Stimulated activated naive B cell treated with anti-CD40 and anti-IgM and Interleukin-4, amounts not matched to agents 10 μg/mL and 1 μg/mL and 100 μg/mL, for 72 hours (primary cell): Measurements from ENCODE around the gene ZNF383.
A peak's percentile ranks its signal among the peaks of the same experiment; 100 is the strongest.
"Not testable (repeated sequence)": the region's sequence is repeated elsewhere in the genome, so short reads cannot be mapped to it uniquely, and the experiment has no call there.

Source experiments
- ATAC-seq, 2 donors: fragments of 150-1000 bp; cut with Tn5 transposase; replicated peaks; 2 replicates each; pipeline ENCODE4 v1.10.0; 2021; ENCODE audit warnings: moderate library complexity in 1 of 2
- DNase-seq: peaks from one replicate; pipeline ENCODE4 v3.0.0; 2021
- H3K27ac Mint-ChIP-seq: one replicate; pipeline ENCODE4 v1.8.0; 2022; ENCODE audit warnings: mild to moderate bottlenecking, mixed read lengths
- H3K27me3 Mint-ChIP-seq, 2 donors: one replicate each; pipeline ENCODE4 v1.8.0; 2022; ENCODE audit warnings: mixed read lengths in 2 of 2
- H3K36me3 Mint-ChIP-seq, 2 donors: one replicate each; pipeline ENCODE4 v1.8.0; 2022; ENCODE audit warnings: mixed read lengths in 2 of 2, mild to moderate bottlenecking in 1 of 2
- H3K4me1 Mint-ChIP-seq, 2 donors: one replicate each; pipeline ENCODE4 v1.8.0; 2022; ENCODE audit warnings: mixed read lengths in 2 of 2, mild to moderate bottlenecking in 1 of 2
- H3K4me3 Mint-ChIP-seq, 2 donors: one replicate each; pipeline ENCODE4 v1.8.0; 2022; ENCODE audit warnings: mild to moderate bottlenecking in 2 of 2, mixed read lengths in 2 of 2, moderate library complexity in 1 of 2
- H3K9me3 Mint-ChIP-seq, 2 donors: one replicate each; pipeline ENCODE4 v1.8.0; 2022; ENCODE audit warnings: mixed read lengths in 2 of 2, mild to moderate bottlenecking in 1 of 2

The ZNF383 gene

DNA sequence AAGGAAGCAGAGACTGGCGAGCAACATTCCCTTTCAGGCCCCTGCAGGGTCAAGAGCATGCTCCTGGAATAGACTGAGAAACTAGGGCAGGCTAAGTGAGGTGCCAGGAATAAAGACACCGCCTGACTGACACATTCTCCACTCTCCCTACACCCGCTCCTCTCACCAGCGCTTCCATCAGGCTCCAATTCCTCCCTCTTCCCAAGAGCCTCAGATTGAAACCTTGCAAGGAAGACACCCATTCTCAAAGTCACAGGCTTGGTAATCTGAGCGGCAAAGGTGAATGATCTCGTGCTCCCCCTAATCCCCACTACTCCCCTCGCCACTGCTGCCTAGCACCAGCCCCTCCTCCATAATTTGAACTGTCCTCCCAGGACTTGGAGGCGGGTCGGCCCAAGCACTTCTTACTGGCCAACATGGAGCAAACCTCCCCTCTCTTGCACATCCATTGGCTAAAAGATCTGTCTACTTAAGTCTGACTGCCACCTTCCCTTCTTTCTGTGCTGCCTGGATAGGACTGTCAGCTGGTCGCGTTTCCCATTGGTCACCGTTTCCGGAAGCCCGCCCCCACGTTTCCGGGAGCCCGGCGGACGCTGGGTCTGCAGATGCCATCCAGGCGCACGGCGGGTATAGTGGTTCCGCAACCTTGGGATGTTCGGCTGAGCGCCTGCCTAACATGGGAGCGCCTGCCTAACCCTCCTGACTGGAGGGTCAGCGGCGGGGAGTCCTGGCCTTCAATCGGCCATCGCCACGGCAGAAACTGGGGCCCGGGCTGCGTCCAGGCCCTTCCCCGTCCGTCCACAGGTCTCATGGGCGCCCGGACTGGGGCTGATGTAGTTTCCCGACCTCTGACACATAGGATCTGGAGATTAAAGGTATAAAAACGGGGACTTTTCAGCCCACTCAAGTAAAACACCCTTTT, 33.6 kb downstream of the ZNF383 start:
- peak; percentile 94 to 100 for ATAC-seq
- Mint-ChIP-seq H3K27me3 (no peaks in the 10 kb centered on the region), H3K36me3 (peaks cover 37 to 58% of the 10 kb centered on the region in 2 donors), H3K4me3 (peak overlapping the region; percentile 83 to 86), H3K4me1 (peaks cover 6 to 20% of the 10 kb centered on the region in 2 donors), H3K9me3 (peaks cover 33 to 36% of the 10 kb centered on the region in 2 donors), H3K27ac (peak overlapping the region; percentile 85)
- DNase-seq = peak; percentile 79

DNA sequence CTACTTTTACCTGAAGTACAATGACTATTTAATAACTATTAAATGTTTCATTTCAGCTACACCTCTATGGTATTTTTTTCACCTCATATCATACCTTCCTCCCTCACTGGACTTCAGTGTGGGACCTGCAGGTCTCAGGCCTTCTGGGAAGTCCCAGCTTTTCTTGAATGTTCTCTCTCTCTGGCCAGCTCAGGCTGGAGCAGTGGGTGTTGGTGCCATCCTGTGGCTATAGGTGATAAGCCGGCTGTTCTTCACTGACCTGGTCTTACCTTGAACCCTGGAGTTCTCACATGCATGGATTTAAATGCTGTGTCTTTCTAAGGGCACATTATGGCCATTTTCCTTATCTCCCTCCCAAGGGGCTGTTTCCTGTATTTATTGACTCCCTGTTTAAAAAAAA, 45.0 kb downstream of the ZNF383 start:
- H3K36me3 Mint-ChIP-seq = peaks cover 25 to 29% of the 10 kb centered on the region in 2 donors
- H3K27ac Mint-ChIP-seq, H3K27me3 Mint-ChIP-seq, DNase-seq, H3K4me1 Mint-ChIP-seq, H3K4me3 Mint-ChIP-seq: not testable (repeated sequence)
- ATAC-seq = peak in 1 of 2 donors; percentile 41
- peaks cover 7 to 13% of the 10 kb centered on the region in 2 donors for H3K9me3 Mint-ChIP-seq

DNA sequence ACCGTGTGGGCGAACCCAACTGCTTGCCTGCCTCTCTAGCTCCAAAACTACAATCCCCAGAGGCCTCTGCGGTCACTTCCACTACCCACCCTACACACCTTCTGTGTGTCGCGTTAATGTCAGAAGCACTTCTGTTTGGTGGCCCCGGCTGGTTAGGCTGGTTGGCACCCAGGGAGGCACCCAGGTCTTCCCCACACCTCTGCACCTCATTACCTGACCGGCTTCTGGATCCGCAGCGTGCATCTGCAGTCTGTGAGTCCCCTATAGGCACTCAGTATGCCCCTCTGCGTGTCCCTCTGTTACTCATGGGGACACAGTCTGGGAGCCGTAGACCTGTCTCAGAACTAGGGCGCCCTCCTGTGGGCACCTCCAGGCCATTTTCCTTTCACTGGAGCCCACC, 49.0 kb downstream of the ZNF383 start:
- ATAC-seq, H3K4me1 Mint-ChIP-seq, H3K27ac Mint-ChIP-seq, H3K4me3 Mint-ChIP-seq, H3K27me3 Mint-ChIP-seq, H3K9me3 Mint-ChIP-seq, DNase-seq: not testable (repeated sequence)
- peaks cover 10 to 18% of the 10 kb centered on the region in 2 donors for H3K36me3 Mint-ChIP-seq

DNA sequence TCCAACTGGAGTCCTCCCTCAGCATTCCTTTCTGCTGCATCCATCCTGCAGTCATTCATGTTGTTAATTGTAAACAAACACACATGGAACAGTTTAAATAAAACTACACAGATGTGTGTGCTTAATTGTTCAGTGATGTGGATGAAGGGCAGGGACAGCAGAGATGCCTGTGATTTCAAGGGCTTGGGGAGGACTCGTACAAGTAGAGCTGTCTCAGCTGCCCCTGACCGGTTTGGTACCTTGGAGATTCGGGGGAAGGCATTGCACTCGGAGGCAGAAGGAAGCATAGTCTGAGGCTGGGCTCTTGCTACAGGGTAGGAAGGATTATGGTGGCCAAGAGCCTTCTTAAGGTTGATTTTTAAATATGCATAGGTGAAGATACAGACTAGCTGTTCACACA, 49.7 kb downstream of the ZNF383 start:
- not testable (repeated sequence) for DNase-seq, H3K4me1 Mint-ChIP-seq, H3K4me3 Mint-ChIP-seq, ATAC-seq, H3K27ac Mint-ChIP-seq, H3K9me3 Mint-ChIP-seq, H3K27me3 Mint-ChIP-seq
- H3K36me3 Mint-ChIP-seq = peaks cover 10 to 11% of the 10 kb centered on the region in 2 donors

DNA sequence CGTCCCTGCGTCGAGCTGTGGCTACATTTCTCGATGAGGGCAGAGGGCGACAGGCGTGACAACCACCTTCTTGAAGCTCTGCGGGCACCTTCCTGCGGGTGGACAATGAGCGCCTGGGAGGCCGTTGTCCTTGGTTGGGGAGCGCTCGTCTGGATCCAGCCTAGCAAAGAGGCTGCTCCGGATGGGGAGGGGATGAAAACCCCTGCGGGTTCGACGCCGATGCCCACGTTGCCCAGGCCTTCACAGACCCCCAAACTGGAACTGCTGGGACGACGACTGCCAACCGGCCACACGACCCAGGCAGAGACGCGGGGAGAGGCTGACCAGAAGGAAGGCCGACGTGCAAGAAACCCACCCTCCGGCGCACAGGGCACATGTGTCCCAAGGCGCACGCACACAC, 62.6 kb downstream of the ZNF383 start:
- DNase-seq, H3K4me3 Mint-ChIP-seq, H3K27me3 Mint-ChIP-seq, H3K4me1 Mint-ChIP-seq, H3K9me3 Mint-ChIP-seq, ATAC-seq, H3K27ac Mint-ChIP-seq, H3K36me3 Mint-ChIP-seq: not testable (repeated sequence)

DNA sequence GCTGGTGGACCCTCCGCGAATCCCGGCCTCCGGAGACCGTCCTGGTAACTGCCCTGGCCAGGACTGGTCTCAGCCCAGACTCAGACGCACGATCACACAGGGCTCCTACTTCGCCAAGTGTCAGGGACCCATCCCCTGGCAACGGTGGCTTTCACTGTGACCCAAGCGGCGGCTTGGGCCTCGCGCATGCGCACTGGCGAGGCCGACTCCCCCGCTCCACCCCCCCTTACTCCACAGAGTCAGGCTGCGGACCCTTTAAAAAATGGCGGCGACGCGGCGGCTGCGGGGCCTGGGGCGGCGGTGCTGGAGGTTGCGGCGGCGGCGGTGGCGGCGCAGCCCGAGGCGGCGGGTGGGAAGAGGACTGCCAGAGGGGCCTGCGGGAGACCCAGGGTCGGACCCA, 66.0 kb downstream of the ZNF383 start:
- not testable (repeated sequence) for H3K27ac Mint-ChIP-seq, H3K4me1 Mint-ChIP-seq, H3K27me3 Mint-ChIP-seq, ATAC-seq, DNase-seq, H3K9me3 Mint-ChIP-seq, H3K4me3 Mint-ChIP-seq, H3K36me3 Mint-ChIP-seq

DNA sequence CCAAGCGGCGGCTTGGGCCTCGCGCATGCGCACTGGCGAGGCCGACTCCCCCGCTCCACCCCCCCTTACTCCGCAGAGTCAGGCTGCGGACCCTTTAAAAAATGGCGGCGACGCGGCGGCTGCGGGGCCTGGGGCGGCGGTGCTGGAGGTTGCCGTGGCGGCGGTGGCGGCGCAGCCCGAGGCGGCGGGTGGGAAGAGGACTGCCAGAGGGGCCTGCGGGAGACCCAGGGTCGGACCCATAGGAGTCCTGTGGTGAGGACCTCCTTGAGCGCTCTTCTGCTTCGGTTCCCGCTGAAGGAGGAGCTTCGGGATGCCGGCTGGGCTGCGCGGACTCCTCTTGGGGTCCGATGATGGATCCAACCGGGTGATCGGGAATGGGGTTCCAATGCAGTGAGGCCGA, 71.2 kb downstream of the ZNF383 start:
- not testable (repeated sequence) for H3K4me3 Mint-ChIP-seq, DNase-seq, H3K27ac Mint-ChIP-seq, ATAC-seq, H3K4me1 Mint-ChIP-seq, H3K36me3 Mint-ChIP-seq, H3K9me3 Mint-ChIP-seq, H3K27me3 Mint-ChIP-seq

DNA sequence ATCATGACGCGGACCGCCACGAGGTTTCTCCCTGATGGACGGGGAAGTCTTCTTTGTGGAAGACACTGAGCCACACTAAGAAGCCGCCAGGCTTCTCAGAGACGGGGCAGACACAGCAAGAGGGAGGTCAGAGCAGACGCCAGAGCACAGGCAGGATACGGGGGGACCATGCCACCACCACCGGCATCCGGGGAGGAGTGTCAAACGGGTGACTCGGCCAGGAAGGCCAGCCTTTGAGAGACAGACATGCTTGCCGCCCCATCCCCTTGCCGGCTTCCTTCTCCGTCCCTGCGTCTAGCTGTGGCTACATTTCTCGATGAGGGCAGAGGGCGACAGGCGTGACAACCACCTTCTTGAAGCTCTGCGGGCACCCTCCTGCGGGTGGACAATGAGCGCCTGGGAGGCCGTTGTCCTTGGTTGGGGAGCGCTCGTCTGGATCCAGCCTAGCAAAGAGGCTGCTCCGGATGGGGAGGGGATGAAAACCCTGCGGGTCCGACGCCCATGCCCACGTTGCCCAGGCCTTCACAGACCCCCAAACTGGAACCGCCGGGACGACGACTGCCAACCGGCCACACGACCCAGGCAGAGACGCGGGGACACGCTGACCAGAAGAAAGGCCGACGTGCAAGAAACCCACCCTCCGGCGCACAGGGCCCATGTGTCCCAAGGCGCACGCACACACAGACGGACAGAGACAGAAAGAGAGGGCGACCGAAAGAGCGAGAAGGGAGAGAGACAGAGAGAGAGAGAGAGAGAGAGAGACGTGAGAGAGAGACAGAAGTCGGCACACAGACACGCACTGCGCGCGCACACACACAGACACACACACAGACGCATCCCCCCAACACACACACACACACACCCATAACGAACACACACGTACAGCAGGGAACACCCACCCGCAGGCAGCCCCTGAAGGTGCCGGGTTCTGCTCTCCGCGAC, 75.3 kb downstream of the ZNF383 start:
- Mint-ChIP-seq H3K4me3 (peak overlapping the region in 1 of 2 donors; percentile 37), H3K27ac (peak overlapping the region; percentile 28)
- H3K9me3 Mint-ChIP-seq, H3K4me1 Mint-ChIP-seq, H3K27me3 Mint-ChIP-seq, H3K36me3 Mint-ChIP-seq, ATAC-seq: not testable (repeated sequence)
- peak; percentile 59 for DNase-seq

DNA sequence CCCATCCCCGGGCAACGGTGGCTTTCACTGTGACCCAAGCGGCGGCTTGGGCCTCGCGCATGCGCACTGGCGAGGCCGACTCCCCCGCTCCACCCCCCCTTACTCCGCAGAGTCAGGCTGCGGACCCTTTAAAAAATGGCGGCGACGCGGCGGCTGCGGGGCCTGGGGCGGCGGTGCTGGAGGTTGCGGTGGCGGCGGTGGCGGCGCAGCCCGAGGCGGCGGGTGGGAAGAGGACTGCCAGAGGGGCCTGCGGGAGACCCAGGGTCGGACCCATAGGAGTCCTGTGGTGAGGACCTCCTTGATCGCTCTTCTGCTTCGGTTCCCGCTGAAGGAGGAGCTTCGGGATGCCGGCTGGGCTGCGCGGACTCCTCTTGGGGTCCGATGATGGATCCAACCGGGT, 76.2 kb downstream of the ZNF383 start:
- peak; percentile 70 for DNase-seq
- not testable (repeated sequence) for ATAC-seq, H3K9me3 Mint-ChIP-seq, H3K27ac Mint-ChIP-seq, H3K4me3 Mint-ChIP-seq, H3K27me3 Mint-ChIP-seq, H3K4me1 Mint-ChIP-seq, H3K36me3 Mint-ChIP-seq
